SH-SY5Y (cell line): Measurements from ENCODE around the gene ADD1.

Source experiments
- GATA2 ChIP-seq: IDR thresholded peaks from 2 replicates; pipeline ENCODE4 v1.6.1; 2011; ENCODE audit warnings: mild to moderate bottlenecking, low read depth, low read length
- GATA3 ChIP-seq: IDR thresholded peaks from 2 replicates; pipeline ENCODE4 v1.6.1; 2011; ENCODE audit warnings: low read depth, mild to moderate bottlenecking, low read length, moderate library complexity

ADD1 gene

DNA sequence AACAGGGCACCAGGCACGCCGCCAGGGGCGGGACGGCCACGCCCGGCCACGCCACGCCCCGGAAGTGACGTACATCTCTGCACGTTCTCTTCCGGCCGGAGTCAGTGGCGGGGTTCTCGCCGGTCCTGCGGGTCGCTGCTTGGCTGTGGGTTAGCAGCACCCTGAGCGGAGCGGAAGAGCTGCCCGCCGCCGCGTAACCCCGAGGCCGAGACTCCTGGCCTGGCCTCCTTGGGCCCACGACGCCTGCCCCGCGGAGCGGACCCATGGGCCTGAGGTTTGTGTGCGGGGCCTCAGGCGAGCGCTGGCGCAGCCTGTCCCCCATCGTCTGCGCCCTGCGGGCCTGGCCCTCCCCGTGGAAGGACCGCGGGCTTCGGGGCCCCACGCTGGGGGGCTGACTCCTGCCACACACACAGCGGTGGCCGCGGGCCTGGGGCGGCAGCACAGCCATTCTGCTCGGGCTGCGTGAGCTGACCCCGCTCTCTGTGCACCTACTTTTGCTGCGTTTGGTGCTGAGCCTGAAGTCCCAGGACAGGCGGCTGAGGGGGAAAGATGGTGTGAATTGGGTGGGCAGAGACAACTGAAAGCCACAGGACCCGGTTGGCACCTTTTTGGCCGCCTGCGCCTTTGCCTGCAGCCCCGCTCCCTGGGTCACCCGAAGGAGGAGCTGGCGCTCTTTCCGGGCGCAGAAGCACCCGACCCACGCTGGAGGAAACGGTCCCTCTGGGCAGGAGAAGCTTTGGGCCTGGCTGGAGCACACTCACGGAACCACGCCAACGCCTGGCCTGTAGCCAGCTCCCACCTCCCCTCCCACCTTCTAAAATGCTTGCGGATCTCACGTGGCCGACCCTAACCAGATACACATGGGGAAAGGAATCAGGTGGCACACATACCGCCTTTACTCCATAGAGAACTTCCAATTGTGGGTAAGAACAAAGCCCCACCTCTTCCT, 91.4 kb downstream of the ADD1 start:
- TF ChIP-seq GATA3 (no peak), GATA2 (no peak)

GRCh38 chr4:2935762-2936743, 92.4 kb downstream of the ADD1 start:
- no peak for TF ChIP-seq GATA2
- no peak for TF ChIP-seq GATA3

GRCh38 chr4:2936773-2937145, 93.1 kb downstream of the ADD1 start:
- no peak for TF ChIP-seq GATA2

DNA sequence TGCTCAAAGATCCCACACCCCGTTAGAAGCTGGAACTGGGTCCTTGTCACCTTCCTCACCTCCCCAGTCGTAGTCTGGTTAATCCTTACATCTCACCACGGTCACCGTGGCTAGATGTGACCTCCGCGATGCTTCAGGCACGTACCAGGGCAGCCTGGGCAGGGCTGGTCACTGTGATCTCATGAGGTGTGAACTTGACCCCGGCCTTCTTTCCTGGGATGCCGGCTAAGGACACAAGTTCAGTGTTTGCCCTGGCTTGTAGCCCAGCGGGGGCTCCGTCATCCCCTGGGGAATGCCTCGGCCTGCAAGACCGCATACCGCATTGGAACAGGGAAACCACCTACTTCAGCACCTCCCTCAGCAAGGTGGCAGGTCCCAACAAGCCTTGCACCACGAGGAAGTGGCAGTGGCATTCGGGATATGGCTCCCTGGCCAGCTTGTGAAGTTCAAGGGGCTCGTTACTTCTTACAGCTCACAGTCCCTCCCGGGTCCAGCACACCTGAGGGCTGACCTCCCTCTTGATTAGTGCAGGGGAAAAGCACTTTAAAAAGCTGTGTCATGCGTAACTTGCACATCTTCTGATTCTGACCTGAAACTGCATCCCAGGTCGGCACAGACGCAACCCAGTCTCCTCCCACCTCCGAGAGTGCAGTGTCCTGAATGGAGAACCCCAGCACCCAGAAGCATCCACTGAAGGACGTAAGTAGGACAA, 93.7 kb downstream of the ADD1 start:
- no peak for TF ChIP-seq GATA3
- no peak for TF ChIP-seq GATA2

- TF ChIP-seq GATA3 (no peak), GATA2 (no peak)
Measured at GRCh38 chr4:2937986-2938385, 94.3 kb downstream of the ADD1 start.

GRCh38 chr4:2938906-2939305, 95.3 kb downstream of the ADD1 start:
- TF ChIP-seq GATA2 (no peak), GATA3 (no peak)

- TF ChIP-seq GATA3 (no peak), GATA2 (no peak)
Measured at GRCh38 chr4:2939383-2940243, 96.0 kb downstream of the ADD1 start.

- TF ChIP-seq GATA2, result no peak
- TF ChIP-seq GATA3, result no peak
Measured at GRCh38 chr4:2940267-2941137, 96.9 kb downstream of the ADD1 start.

DNA sequence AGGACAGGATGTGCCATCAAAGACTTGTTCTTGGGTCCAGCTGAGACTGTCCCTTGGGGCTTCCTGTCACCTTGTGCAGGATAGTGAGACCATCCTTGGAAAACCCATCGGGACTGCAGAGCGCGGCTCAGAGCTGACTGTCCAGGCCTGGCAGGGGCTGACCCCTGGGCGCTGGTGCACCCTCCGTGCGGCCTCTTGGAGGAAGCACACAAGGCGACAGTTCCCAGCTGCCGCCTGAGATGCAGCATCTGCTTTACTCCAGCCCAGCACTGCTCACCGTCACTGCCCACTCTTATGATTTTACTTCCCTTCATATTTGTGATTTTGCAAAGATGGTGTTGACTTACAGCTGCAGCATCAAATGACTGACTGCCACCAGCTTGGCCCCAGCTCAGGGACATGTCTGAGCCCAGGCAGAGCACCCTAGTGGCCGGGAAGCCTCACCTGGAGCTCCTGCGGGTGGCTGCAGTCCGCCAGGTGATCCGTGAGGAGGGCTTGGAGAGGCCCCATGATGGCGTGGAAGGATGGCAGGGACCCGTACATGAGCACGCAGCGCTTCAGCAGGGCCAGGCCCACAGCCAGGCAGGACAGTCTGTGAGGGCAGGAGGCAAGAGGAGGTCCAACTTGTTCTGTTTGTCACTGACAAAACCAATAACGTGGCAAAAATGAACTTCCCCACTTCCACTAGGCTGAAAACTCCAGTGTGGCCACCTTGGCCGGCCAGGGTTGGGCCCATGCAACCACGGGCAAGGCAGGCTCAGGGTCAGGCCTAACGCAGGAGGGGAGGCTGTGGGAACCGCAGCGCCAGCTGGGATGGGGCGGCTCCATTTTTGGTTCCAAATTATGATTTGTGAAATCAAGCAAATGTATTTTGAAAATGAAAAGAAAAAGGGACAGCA, 97.7 kb downstream of the ADD1 start:
- TF ChIP-seq GATA2 (no peak), GATA3 (no peak)

DNA sequence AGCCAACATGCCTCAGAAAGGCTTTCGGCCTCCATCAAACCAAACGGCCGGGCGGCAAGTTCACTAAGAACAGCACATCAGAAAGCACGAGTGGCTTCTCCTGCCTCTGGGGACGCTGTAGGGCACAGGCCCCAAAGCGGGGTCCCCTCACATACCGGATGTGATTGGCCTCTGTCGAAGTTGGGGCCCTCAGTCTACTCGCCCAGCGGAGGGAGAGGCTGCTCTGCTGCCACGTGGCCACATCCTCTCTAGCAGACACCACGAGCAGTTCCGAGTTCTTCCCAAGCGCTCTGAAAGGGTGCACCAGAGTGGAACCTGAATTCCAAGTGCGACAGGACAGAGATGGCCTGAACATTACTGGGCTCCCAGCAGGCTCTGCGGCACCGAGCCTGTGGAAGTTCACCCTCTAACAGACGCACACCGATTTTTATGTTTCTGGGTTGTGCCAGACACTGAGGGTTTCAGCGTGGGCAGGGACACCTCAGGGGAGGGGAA, 98.4 kb downstream of the ADD1 start:
- TF ChIP-seq GATA3, result no peak
- no peak for TF ChIP-seq GATA2
